OCI-LY1 (cell line): Measurements from ENCODE around the gene PABPC1L.

ENCODE experiments used
- EZH2 ChIP-seq: fragments of 200-600 bp; sonication (generic), shearing (Covaris generic); IDR thresholded peaks from 2 replicates; pipeline ENCODE4 v1.8.0; 2017; ENCODE audit warnings: borderline replicate concordance, mixed run types, mild to moderate bottlenecking, antibody characterized with exemption, low read length, moderate library complexity, mixed read lengths
- TF ChIP-seq, protein P1 (sequence below): fragments of 200-600 bp; sonication (generic), shearing (Covaris generic); IDR thresholded peaks from 2 replicates; pipeline ENCODE4 v1.5.1; 2017; ENCODE audit warnings: mild to moderate bottlenecking, antibody characterized with exemption, low read length, moderate library complexity, mixed read lengths

DNA sequence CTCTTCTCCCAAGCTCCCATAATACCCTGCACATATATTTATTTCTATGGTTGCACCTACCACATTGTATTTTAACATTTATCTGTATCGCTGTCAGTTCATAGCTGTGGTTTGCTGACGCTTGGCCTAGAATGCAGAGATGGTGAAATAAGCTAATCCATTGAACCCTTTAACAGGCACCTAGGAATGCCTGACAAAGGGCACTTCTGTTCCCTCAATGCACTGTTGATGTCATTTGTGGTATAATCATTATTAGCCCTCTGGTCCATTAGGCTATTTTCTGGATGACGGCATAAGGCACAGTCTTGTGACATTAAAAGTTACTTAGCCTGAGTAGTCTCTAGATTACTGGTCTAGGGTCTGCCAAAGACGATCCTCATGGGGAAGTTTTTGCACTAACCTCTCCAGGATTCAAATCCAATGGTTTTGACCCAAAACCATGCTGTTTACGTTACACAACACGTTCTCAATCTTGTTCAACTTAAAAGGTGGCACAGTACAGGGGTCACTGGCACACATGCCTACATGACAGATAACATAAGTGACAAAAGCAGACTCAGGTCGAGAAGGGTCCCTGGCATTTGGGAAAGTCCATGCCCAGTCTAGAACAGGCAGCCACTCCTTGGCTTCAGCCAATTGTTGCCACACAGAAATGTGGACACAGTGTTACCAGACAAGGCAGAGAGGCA, 26.5 kb upstream of the PABPC1L start:
- TF ChIP-seq, protein P1, sequence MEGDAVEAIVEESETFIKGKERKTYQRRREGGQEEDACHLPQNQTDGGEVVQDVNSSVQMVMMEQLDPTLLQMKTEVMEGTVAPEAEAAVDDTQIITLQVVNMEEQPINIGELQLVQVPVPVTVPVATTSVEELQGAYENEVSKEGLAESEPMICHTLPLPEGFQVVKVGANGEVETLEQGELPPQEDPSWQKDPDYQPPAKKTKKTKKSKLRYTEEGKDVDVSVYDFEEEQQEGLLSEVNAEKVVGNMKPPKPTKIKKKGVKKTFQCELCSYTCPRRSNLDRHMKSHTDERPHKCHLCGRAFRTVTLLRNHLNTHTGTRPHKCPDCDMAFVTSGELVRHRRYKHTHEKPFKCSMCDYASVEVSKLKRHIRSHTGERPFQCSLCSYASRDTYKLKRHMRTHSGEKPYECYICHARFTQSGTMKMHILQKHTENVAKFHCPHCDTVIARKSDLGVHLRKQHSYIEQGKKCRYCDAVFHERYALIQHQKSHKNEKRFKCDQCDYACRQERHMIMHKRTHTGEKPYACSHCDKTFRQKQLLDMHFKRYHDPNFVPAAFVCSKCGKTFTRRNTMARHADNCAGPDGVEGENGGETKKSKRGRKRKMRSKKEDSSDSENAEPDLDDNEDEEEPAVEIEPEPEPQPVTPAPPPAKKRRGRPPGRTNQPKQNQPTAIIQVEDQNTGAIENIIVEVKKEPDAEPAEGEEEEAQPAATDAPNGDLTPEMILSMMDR, result no peak
- no peak for TF ChIP-seq EZH2
